Keratinocyte (primary cell): ENCODE measurements around the gene DLL1. TPM values are rescaled to one million over a fixed set of nuclear protein-coding genes. Genes with fewer than 3 reads are reported as not detected.

Source experiments
- DNase-seq: peaks from one replicate; pipeline ENCODE4 v3.0.0-alpha.2; 2011; ENCODE audit warnings: low read depth, missing footprints, low spot score
- FAIRE-seq: peaks from 2 replicates; lab custom pipeline; 2011; peaks lifted over from hg19 to GRCh38; lab: Jason Lieb, UNC
- H2AFZ ChIP-seq: 2 replicates; pipeline ENCODE4 v1.6.0; 2012; ENCODE audit warnings: low read length, control low read depth, inconsistent platforms; ENCODE audit not compliant: control insufficient read depth
- H3K27ac ChIP-seq: 2 replicates; pipeline ENCODE4 v1.5.1; 2011; ENCODE audit warnings: low read length; ENCODE audit not compliant: control insufficient read depth, insufficient read depth
- H3K27me3 ChIP-seq: 3 replicates; pipeline ENCODE4 v1.6.0; 2011; ENCODE audit warnings: low read length; ENCODE audit not compliant: control insufficient read depth, insufficient read depth; ENCODE audit errors: extremely low read depth
- H3K36me3 ChIP-seq, 2 experiments: 2 replicates in 1 of 2; 3 replicates in 1 of 2; pipeline ENCODE4 v1.5.1; 2011; ENCODE audit warnings: low read length in 2 of 2, mild to moderate bottlenecking in 1 of 2; ENCODE audit not compliant: control insufficient read depth in 2 of 2, insufficient read depth in 2 of 2; ENCODE audit errors: extremely low read depth in 1 of 2
- H3K4me1 ChIP-seq: 3 replicates; pipeline ENCODE4 v1.5.1; 2011; ENCODE audit warnings: low read length; ENCODE audit not compliant: control insufficient read depth, insufficient read depth; ENCODE audit errors: extremely low read depth
- H3K4me2 ChIP-seq: 3 replicates; pipeline ENCODE4 v1.6.0; 2011; ENCODE audit warnings: low read depth, low read length; ENCODE audit not compliant: control insufficient read depth, insufficient read depth; ENCODE audit errors: extremely low read depth
- H3K4me3 ChIP-seq, 3 experiments: fragments of 200-600 bp in 1 of 3; sonication (generic) in 1 of 3; 2 replicates in 2 of 3; 3 replicates in 1 of 3; pipeline ENCODE4 v1.5.1; 2011 to 2016; ENCODE audit warnings: low read length in 3 of 3, mild to moderate bottlenecking in 3 of 3, control low read depth in 2 of 3, inconsistent platforms in 1 of 3, low read depth in 1 of 3, mixed read lengths in 1 of 3, mixed run types in 1 of 3, moderate library complexity in 1 of 3; ENCODE audit not compliant: control insufficient read depth in 2 of 3, insufficient read depth in 2 of 3; ENCODE audit errors: extremely low read depth in 1 of 3
- H3K79me2 ChIP-seq: 2 replicates; pipeline ENCODE4 v1.6.0; 2012; ENCODE audit warnings: low read length; ENCODE audit not compliant: control insufficient read depth, insufficient read depth
- H3K9ac ChIP-seq: 3 replicates; pipeline ENCODE4 v1.6.0; 2011; ENCODE audit warnings: low read length; ENCODE audit not compliant: control insufficient read depth, insufficient read depth; ENCODE audit errors: extremely low read depth
- H3K9me1 ChIP-seq: 3 replicates; pipeline ENCODE4 v1.6.0; 2011; ENCODE audit warnings: low read length; ENCODE audit not compliant: control insufficient read depth, insufficient read depth; ENCODE audit errors: extremely low read depth
- H3K9me3 ChIP-seq: 2 replicates; pipeline ENCODE4 v1.5.1; 2012; ENCODE audit warnings: low read depth, low read length; ENCODE audit not compliant: control insufficient read depth
- H4K20me1 ChIP-seq: 3 replicates; pipeline ENCODE4 v1.6.0; 2011; ENCODE audit warnings: low read length; ENCODE audit not compliant: control insufficient read depth, insufficient read depth; ENCODE audit errors: extremely low read depth
- CTCF ChIP-seq, 3 experiments: IDR thresholded peaks in 1 of 3; conservative IDR thresholded peaks in 1 of 3; optimal IDR thresholded peaks in 1 of 3; 2 replicates in 2 of 3; 3 replicates in 1 of 3; pipeline versions ENCODE3 to v1.5.1; 2011; ENCODE audit warnings: low read length in 3 of 3, mild to moderate bottlenecking in 3 of 3, moderate library complexity in 2 of 3, control low read depth in 1 of 3, inconsistent platforms in 1 of 3; ENCODE audit not compliant: insufficient read depth in 2 of 3; ENCODE audit errors: extremely low read depth in 1 of 3
- EZH2 ChIP-seq: IDR thresholded peaks from one replicate; pipeline ENCODE4 v1.6.1; 2012; ENCODE audit warnings: inconsistent platforms, mild to moderate bottlenecking, low read length, moderate library complexity
- dilution Hi-C: fragments of 300-500 bp; cut with MboI; formaldehyde crosslinking; loops from one replicate; pipeline ENCODE4 v1.7.0; 2020; ENCODE audit warnings: low sequenced_read_pairs; ENCODE audit not compliant: extremely low pct_ligation_motif_present
- polyA plus RNA-seq, 5 experiments: library from polyadenylated mRNA; depleted of rRNA in 3 of 5; stranded (reverse) in 3 of 5; stranded (forward) in 1 of 5; unstranded in 1 of 5; fragments of >200 nt; gene quantifications; 1 replicate in 1 of 5; 2 replicates in 3 of 5; 3 replicates in 1 of 5; pipeline versions ENCODE4 v1.2.1 to v1.2.3, GENCODE V29; 2011 to 2012; ENCODE audit warnings: missing spikeins in 2 of 5, low read depth in 1 of 5, low replicate concordance in 1 of 5

Gene DLL1
- polyA plus RNA-seq, 1 donor (not counting 4 experiments of a cell fraction or from before 2014, with no cell fraction given): 8.2 TPM

- H2AFZ ChIP-seq: no peak overlapping the region
- no peak overlapping the region for H3K27ac ChIP-seq
- no peak overlapping the region for H3K9ac ChIP-seq
- FAIRE-seq: no peak
- H3K9me1 ChIP-seq: no peaks in the 10 kb centered on the region
- no peak for DNase-seq
- no peaks in the 10 kb centered on the region for H4K20me1 ChIP-seq
- no peak overlapping the region for H3K4me2 ChIP-seq
- no peaks in the 10 kb centered on the region for H3K36me3 ChIP-seq
- H3K9me3 ChIP-seq: no peaks in the 10 kb centered on the region
- no peaks in the 10 kb centered on the region for H3K79me2 ChIP-seq
- no peaks in the 10 kb centered on the region for H3K27me3 ChIP-seq
- TF ChIP-seq EZH2: no peak
- TF ChIP-seq CTCF (optimal IDR thresholded peaks at IDR 0.05 in 1 of 3, IDR thresholded peaks at IDR 0.05 in 1 of 3, conservative IDR thresholded peaks at IDR 0.05 in 1 of 3; ENCODE audit: extremely low read depth in 1 of 3, insufficient read depth in 2 of 3, low read length in 3 of 3): no peak
- peaks cover 4% of the 10 kb centered on the region for H3K4me1 ChIP-seq
- H3K4me3 ChIP-seq: no peak overlapping the region
- dilution Hi-C loops: no loop called here
Observed at GRCh38 chr6:170255426-170256125, 35.3 kb downstream of the DLL1 start.

- no peaks in the 10 kb centered on the region for H3K79me2 ChIP-seq
- H3K4me3 ChIP-seq: no peak overlapping the region
- no peaks in the 10 kb centered on the region for H3K9me3 ChIP-seq
- H4K20me1 ChIP-seq: no peaks in the 10 kb centered on the region
- H3K4me1 ChIP-seq: peaks cover 4% of the 10 kb centered on the region
- no peak overlapping the region for H2AFZ ChIP-seq
- H3K36me3 ChIP-seq: no peaks in the 10 kb centered on the region
- H3K9me1 ChIP-seq: no peaks in the 10 kb centered on the region
- no peak overlapping the region for H3K9ac ChIP-seq
- no peak for DNase-seq
- no peaks in the 10 kb centered on the region for H3K27me3 ChIP-seq
- FAIRE-seq: no peak
- TF ChIP-seq EZH2 (no peak), CTCF (optimal IDR thresholded peaks at IDR 0.05 in 1 of 3, IDR thresholded peaks at IDR 0.05 in 1 of 3, conservative IDR thresholded peaks at IDR 0.05 in 1 of 3; ENCODE audit: extremely low read depth in 1 of 3, insufficient read depth in 2 of 3, low read length in 3 of 3) (no peak)
- dilution Hi-C loops: no loop called here
- no peak overlapping the region for H3K4me2 ChIP-seq
- no peak overlapping the region for H3K27ac ChIP-seq
Observed at GRCh38 chr6:170254315-170255213, 36.3 kb downstream of the DLL1 start.
